Hypothalamus (tissue), 51 donors: ENCODE results near the gene CNGA3.

ENCODE experiments used
- DNase-seq, 51 donors: peaks; one replicate each; lab custom pipeline; 2025; lab: John Stamatoyannopoulos, UW

Gene CNGA3

DNA sequence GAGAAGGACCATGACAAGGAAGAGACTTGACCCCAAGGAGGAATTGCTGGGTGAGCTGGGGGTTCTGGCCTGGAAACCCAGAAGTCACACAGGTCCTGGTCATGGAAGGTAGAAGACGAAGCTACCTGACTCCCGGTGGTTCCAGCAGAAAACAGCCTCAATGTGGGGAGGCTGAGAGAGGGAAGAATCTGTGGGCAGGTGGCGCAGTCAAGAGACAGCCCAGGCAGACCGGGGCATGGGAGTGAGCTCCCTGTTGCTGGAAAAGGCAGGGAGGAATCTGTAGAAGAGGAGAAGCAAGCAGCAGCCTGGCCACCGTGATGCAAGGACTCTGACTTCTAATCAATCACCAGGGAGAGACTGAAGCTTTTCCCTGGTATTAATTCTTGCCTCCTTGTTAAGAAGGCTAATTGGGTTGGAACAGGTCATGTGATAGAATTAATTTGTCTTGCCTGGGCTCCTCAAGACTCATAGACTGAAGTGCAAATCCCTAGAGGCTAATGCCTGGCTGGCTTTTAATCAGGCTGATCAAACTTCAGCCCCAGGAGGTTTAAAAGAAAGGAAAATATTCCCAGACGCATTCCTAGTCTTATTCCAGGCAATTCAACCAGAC lies 30.1 kb downstream of the CNGA3 start:
- no peak for DNase-seq

DNA sequence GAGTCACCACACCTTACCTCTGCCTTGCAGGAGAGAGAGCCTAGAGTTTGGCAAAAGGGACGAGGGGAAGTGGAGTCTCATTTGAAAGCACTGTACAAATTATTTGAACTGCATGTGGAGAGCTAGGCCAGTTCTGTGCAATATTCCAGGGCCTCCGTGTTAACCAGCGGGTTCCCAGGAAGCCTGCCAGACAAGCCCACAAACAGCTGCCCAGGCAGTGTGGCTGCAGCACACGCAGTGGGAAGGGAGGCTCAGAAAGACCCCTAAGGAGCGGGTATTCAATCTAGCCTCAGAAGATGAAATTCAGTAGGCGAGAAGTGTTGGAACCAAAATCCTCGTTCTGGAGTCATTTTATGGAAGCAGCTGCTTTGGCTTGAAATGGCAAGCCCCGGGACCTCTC lies 30.7 kb downstream of the CNGA3 start:
- no peak for DNase-seq

DNA sequence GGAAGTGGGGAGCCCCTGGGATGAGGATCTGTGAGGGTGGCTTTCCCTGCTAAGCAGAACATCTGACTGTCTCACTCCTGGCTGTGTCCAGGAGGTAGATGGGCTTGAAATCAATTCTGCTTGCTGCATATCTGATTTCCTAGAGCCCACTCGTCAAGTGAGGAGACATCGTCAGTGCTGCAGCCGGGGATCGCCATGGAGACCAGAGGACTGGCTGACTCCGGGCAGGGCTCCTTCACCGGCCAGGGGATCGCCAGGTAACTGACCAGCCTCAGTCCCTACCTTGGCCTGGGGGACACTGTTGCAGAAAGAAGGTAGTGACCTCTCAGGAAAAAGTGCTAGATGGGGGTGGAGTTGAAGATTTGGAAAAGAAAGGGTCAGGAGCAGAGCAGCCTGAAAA lies 31.3 kb downstream of the CNGA3 start:
- DNase-seq, result peak in 3 of 51 donors; percentile 8 to 15 (median 10)

DNA sequence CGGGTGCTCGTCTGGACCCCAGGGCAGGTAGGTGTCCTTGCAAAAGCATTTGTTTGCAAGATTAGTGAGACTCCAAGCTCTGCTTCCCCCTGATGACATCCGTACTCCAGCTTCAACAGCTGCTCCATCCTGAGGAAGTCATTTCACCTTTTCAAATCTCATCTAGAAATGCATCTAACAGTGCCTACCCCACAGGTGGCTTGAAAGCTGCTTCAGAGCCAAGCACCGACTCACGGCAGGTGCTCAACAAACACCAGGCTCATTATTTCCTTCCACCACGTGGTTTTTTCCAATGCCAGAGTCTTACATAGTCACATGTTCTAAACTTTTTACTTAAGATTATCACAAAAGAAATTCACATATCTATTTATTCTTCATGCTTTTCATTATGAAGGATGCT lies 31.9 kb downstream of the CNGA3 start:
- no peak for DNase-seq

DNA sequence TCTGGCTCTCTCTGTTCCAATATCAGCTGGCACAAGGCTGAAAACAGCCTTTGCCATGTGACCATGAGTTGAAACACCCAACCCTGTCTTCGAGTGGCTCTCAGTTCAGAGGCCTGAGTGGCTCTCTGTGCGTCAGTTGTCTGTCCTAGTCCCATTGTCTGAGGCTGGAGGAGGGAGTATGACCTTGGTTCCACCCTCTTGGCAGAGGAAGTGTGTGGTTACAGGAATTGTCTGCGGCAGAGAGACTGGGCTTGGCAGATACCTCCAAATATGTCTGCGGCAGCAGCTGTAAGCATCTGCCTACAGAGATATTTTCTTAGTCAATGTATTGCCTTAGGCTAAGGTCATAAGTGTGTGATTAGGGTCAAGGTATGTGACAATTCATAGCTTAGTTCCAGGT lies 32.6 kb downstream of the CNGA3 start:
- DNase-seq, result peak in 5 of 51 donors; percentile 5 to 30 (median 24)

DNA sequence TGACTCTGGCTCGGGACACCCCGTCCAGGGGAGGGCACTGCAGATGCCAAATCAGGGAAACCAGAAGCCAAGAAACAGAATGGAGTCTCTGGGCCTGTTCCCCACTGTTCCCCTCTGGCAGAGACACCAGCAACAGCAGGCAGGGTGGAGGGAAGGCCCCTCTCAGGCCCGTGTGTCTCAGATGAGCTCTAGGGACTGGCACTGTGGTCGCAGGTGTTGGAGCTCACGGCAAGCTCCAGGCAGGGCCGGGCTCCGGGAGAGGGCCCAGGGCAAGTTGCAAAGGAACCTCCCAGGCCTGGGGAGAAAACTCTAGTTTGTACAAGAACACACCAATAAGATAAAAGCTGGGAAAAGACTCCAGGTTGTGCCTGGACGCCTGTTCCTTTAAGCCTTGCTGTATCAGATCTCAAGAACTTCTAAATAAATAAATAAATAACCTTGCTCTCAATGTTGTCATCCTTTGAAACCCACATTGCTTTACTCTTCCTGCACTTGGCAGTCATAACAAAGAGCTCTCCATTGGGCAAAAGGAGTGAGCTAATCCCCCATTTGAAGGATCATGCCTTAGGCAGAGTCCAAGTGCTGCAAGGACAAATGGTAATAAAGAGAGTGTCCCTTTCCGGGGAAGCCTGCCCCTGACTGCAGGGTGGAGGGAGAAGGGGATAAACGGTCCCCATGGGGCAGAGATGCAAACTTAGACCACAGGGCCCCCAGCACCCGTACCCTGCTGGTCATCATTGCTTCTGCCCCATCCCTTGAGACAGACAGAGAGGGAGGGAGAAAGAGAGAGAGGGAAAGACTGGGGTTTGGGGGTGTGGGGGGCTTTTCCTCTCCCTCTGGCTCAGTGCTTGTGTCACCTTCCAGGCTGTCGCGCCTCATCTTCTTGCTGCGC lies 33.3 kb downstream of the CNGA3 start:
- no peak for DNase-seq

DNA sequence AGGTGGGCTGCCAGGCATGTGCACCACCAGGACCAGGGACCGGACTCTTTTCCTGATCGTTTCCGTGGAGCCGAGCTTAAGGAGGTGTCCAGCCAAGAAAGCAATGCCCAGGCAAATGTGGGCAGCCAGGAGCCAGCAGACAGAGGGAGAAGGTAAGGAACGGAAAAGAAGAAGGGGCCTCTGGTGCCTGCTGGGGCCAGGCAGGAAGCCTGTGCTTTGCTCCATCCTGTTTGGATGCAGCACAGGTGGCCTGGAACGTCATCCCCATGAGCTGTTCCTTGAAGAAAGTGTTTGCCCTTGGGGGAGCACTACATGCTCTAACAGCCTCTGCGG lies 33.9 kb downstream of the CNGA3 start:
- DNase-seq, result no peak

DNA sequence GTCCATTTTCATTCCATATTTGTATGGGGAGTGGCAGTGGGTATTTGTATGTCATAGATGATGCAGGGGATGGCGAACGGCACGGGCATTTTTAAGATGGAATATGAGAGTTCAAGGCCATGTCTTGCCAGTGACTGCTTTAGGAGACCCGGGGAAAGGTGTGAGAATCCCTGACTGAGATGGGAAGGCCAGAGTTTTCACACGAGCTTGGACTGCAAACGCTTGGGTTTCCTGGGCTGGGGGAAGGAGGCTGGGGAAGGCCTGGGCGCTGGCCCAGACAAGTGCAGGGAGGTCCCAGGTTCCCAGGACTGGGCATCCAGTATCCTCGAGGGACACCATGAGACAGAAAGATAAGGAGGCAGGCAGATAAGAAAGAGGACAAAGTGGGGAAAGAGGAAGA lies 35.2 kb downstream of the CNGA3 start:
- no peak for DNase-seq

DNA sequence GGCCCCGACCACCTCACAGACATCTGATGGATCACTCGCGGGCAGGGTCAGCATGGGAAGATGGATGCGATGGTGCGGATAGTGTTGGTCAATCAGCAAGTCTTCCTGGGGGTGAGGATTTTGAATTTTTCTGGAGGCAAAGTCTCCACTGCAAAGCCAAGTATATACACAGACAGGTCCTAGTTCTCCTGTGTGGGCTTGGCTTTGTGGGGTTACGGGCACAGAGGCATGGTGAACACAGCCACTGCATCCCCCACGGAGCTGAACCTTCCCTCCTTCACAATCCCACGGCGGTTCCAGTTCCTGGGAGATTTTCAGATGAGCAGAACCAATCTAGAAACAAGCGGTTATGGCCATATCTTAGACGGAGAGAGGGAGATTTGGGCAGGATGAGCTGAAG lies 35.8 kb downstream of the CNGA3 start:
- DNase-seq, result no peak

DNA sequence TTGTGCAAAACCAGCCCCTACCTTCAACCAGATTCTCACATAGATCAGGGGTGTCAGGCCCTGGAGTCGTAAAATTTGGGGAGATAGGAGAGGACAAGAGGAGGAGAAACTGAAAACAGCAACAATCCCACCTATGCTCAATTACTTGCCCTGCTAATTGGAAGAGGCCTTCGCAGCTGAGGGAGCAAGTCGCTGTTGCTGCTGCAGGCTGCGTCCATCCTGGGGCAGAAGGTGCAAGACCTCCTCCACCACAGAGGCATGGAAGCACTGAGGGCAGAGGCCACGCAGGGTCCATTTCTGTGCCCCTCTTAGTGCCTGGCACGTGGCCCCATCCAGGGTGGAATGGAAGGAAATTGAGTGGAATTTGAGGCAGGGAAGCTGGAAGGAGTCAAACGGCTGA lies 36.5 kb downstream of the CNGA3 start:
- DNase-seq, result no peak

DNA sequence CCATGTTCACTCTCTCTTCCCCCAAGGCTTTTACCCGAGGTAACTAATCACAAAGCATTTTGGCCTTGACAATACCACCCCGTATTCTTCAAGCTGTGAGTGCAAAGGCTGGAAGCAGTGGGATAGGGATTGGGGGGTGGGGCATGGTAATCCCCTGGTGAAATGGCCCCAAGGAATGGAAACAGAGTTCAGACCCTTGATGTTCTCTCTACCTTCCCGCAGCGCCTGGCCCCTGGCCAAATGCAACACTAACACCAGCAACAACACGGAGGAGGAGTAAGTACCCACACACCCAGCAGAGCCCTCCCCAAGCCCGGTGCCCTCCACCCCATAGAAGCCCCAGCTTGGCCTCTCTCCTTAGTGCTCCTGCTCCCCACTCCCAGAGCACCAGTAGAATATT lies 36.9 kb downstream of the CNGA3 start:
- DNase-seq, result no peak

DNA sequence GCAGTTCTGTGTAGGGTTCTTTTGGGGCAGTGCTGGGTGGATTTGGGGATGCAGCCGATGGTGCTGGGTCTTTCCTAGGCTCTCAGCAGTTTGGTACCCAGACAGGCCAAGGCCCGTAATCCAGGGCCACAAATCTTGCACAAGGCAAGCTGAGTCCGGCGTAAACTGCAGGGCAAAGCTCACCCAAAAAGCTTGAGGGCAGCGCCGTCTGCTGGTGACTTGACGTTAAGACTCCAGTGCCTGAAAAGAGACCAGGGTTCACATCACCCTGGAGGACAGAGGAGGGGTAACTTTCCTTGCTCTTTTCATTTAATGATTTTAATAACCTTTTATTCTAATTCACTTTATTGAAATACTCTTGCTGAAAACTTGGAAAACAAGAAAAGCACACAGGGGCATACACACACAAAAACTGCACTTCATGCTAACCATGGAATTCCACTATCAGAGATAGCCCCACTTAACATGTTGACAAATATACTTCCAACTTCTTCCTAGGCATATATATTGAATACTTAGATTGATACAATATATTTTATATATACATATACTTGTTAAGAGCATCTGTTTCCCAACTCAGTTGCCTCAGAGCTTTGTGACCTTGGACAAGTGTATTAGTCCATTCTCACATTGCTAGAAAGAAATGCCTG lies 38.9 kb downstream of the CNGA3 start:
- DNase-seq, result peak in 50 of 51 donors; percentile 7 to 85 (median 54)

DNA sequence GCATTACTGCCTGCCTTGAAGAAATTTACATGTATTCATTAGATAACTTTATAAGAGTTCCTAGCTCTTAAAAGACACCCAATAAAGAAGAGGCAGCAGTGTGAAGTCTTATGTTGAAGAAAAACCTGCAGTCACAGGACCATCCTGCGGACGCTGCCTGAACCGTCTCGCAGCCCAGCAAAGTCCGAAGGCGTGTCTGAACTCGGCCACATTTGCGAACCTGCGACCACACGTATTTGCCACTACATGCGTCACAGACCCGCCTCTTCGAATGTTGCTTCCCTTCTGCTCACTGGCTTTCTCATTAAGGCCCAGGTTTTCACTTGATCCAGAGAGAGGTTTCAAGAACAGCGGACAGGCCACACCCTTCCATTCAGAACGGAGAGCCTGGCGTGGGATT lies 41.2 kb downstream of the CNGA3 start:
- DNase-seq, result no peak

DNA sequence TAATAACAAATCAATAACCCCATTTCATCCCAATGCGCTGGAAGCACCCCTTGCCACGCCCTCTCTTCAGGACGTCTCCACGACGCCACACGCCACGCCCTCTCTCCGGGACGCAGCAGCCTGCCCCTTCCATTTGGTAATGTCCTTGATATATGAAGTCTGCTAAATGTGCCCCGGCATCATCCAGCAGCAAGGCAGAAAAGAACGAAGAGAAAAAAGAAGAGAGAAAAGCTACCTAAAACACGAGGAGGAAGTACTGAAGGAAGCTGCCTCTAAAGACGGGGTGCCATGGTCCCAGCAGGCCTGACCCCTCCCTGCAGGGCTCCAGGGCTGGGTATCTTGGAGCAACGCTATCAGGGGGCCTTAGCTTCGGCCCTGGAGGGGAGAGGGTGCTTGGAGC lies 41.8 kb downstream of the CNGA3 start:
- DNase-seq, result no peak

DNA sequence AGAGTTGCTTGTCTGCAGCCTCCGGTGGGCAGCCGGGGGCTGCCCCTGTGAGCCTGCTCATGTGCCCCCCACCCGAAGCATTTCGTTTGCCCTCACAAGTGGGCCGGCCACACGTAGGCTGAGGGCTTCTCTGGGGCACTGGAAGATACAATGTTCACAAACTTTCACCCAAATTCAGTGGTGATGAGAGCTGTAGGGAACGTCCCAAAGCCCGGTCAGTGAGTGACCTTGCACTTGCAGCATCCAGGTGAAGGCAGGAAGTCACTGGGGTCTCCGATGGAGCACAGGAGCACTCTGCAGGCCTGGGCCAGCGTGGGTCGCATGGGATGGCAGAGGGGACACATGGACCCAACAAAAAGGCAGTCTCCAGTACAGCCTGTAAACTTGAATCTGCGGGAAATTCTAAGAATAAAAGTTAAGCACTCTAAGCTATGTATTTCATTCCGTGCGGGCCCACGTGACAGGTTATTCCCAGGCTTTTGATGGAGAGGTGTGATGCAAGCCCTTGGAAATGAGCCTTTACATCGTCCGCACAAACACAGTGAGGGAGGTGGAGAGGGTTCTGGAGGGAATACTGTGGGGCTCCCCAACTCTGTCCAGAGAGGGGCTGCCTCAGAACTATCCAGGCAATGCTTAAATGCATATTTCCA lies 42.5 kb downstream of the CNGA3 start:
- DNase-seq, result no peak

DNA sequence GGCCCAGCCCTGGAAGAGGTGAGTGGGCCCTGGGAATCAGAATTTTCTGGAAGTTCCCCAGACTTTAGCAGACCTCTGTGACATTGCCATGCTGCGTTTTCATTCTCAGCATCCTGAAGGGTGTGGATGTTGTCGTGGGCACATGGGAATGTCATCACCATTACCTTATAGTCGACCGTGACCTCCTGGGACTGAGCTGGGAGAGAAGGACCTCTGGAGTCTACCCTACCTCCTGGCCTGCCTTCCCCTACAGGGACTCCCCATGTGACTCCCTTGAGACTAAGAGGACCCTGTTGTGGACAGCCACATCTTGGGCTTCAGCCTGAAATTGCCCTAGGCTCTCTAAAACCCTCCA lies 43.0 kb downstream of the CNGA3 start:
- no peak for DNase-seq

DNA sequence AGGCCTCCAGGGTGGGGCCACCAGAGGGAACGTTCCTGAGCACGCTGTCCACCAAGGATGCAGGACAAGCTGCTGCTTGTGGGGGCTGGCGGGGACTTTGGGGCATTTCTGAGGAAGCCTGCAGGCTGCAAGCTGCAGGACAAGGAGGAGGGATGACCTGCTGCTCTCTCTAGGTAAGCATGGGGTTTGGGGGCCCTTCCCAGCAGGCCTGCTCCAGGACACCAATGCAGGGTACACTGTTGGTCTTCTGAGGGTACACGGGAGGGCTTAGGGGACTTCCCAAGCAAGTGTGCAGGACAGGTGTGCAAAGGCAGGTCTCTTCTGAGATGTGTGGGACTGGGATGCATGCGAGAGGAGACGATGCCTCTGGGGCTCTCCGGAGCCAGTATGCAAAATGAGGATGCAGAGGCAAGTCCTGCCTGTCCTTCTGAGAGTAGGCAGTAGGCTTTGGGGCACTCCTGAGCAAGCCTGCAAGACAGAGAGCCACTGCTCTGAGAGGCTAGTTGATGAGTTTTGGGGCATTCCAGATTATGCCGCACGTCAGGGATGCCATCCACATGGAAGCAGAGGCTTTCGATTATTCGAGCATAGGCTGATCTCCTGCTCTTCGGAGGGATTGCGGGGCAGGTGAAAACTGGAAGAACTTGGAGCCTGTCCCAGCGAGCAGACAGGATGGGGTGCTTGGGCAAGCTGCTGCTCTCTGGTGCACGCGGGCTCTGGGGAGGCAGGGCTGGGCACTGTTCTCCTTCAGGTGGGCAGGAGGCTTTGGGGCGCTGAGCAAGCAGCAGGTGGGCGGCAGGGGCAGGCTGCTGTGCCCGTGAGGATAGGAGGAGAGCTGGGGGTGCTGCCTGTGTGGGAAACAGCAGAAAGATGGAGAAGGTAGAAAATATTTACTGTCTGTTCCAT lies 44.6 kb downstream of the CNGA3 start:
- DNase-seq, result no peak

DNA sequence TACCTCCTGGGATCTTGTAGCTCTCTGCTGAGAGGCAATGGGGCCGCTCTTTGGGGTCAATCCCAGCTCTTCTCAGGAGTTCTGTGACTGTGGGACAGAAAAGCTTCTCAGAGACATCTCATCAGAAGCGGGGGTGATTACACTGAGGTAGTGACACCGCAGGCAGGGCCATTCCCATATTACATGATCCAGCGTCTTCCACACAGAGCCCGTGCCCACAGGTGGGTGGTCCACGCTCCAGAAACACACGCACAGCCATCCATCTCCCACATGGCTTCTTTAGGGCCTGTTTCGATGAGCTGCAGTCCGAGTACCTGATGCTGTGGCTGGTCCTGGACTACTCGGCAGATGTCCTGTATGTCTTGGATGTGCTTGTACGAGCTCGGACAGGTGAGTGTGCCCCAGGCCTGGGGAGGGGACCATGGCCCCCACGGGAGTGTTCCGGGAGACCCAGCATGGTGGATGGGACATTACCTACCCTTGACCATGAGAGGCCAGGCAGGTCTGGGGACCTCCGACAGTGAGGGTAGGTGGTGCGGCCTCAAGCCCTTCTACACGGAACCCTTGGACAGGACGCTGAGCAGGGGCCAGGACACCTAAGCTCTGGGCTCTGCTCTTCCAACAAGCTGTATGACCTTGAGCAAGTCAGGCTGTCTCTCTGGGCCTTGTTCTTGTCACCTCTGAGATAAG lies 45.5 kb downstream of the CNGA3 start:
- no peak for DNase-seq

DNA sequence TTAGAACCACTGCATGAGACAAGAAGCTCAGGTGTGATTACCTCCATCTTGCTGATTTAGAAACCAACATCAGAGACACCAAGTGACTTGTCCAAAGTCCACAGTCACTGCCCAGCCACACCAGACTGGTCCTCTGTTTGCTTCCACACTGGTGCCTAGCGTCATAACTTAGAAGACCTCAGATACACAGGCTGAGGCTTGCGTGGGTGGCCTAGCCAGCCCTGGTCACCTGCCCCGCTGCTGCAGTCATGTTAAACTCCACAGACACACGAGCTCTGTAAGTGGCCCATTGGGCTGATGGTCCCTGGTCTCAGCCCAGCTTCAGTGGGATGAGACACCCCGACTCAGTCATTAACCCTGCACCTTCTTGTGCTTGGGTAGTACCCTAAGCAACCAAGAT lies 47.1 kb downstream of the CNGA3 start:
- DNase-seq, result no peak

DNA sequence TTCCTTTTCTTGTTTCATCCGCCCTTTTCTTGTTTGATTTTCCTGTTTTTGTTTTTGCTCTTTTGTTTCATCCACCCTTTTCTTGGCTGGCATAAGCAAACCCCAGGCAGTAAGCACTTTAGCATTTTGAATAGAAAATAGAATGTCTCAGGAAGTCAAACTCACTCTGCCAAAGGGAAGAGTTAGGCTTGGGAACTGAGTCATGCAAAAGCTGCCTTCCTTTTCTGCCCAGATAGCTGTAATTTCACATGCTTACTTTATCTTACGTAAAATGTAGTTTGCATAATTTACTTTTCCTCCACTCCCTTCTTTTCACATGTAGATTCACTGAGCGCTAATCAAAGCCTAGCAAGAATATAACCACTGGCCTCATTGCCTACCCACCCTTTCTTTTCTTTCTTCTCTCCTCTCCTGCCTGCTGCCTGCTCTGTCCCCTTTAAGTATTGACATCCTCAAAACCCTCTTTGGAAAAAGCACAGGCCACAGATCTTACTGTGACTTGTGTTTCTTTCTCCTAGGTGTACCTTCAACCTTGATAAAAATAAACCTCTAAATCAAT lies 48.4 kb downstream of the CNGA3 start:
- DNase-seq, result no peak
